ENCODE data around the gene C19orf67. TPM values are rescaled to one million over a fixed set of nuclear protein-coding genes. Genes with fewer than 3 reads are reported as not detected.

C19orf67 gene
- total and polyA plus RNA-seq, 2 of the 13 experiments (the other 11 are each of a cell fraction or from before 2014, with no cell fraction given): 0.11 to 0.32 TPM

- TF ChIP-seq ZNF607 (CRISPR knock-in tag; IDR thresholded peaks at IDR 0.05; ENCODE audit: borderline replicate concordance) (0 out of 2 replicates have a peak, but pooled peaks have one; percentile 0), ATF1 (CRISPR knock-in tag; IDR thresholded peaks at IDR 0.05) (peak; percentile 75), SPEN (CRISPR knock-in tag; IDR thresholded peaks at IDR 0.05; ENCODE audit: low read depth) (peak; percentile 1; the same call in 1 of the 2 replicates), CBFB (CRISPR knock-in tag; IDR thresholded peaks at IDR 0.05) (0 out of 2 replicates have a peak, but pooled peaks have one; percentile 35), NR2F6 (IDR thresholded peaks at IDR 0.05) (no peak), NR2F6 (CRISPR knock-in tag; IDR thresholded peaks at IDR 0.05) (0 out of 2 replicates have a peak, but pooled peaks have one; percentile 7), GATAD2A (CRISPR knock-in tag; IDR thresholded peaks at IDR 0.05) (no peak), KDM6A (CRISPR knock-in tag; IDR thresholded peaks at IDR 0.05; ENCODE audit: low read depth) (no peak), ZNF639 (CRISPR knock-in tag; conservative IDR thresholded peaks at IDR 0.05) (peak; percentile 53; the same call in 1 of the 2 replicates), ZNF572 (CRISPR knock-in tag; IDR thresholded peaks at IDR 0.05) (no peak), CHD2 (IDR thresholded peaks at IDR 0.05; ENCODE audit: low read depth, low read length) (peak; percentile 88), IRF2 (CRISPR knock-in tag; IDR thresholded peaks at IDR 0.05) (peak; percentile 20; the same call in 1 of the 2 replicates), ZHX2 (IDR thresholded peaks at IDR 0.05; ENCODE audit: low read depth) (0 out of 2 replicates have a peak, but pooled peaks have one; percentile 12), ZHX2 (CRISPR knock-in tag; IDR thresholded peaks at IDR 0.05; ENCODE audit: borderline replicate concordance) (no peak), TFAP4 (IDR thresholded peaks at IDR 0.05; ENCODE audit: borderline replicate concordance, low read depth) (peak; percentile 80; the same call in 1 of the 2 replicates), ZNF570 (CRISPR knock-in tag; IDR thresholded peaks at IDR 0.05; ENCODE audit: borderline replicate concordance) (no peak), RBAK (CRISPR knock-in tag; IDR thresholded peaks at IDR 0.05) (no peak), ZNF724P (CRISPR knock-in tag; IDR thresholded peaks at IDR 0.05; ENCODE audit: borderline replicate concordance) (no peak), CEBPZ (IDR thresholded peaks at IDR 0.05; ENCODE audit: low read length) (peak; percentile 66; the same call in 1 of the 2 replicates), KMT2A (CRISPR knock-in tag; IDR thresholded peaks at IDR 0.05) (no peak), ZNF20 (CRISPR knock-in tag; IDR thresholded peaks at IDR 0.05) (no peak)
Observed at GRCh38 chr19:14117668-14118164, 32.1 kb upstream of the C19orf67 start, which contains the start of gene PRKACA (continued).
